Measurements from ENCODE around the gene FRMPD2.

The FRMPD2 gene

DNA sequence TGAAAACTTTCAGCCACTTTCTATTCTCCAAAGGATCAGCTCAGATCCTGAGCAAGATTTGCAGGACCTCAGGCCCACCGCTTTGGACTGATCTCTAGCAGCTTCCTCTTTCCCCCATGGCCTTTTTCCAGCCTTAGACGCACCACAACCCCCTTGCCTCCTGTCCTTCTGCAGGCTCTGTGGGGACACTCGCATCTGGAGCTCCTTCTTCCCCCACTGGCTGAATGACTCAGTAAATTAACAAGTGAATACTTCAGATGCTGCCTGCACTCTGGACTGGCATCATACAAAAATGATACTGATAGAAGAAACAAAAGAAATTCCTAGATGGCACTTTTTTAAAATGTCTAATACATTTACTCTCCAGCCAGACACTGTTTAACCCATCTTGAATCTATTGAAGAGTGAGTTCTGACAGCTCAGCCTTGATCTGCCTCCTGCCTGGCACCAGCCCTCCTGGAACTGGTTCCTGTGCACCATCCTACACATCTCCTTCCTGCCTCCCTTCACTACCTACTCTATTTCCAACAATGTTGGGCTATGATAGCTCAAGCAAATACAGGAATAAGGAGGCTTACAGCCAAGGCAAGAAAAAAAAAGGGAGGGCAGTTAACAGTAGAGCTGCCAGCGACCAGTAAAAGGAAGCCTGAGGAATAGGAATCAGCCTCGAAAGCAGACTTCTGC, 3.3 kb downstream of the FRMPD2 start:
- no peak overlapping the region for H2BK12ac ChIP-seq (ENCODE audit: low read length)
- H3K18ac ChIP-seq (ENCODE audit: low read length) = no peak overlapping the region
- no peak overlapping the region for H2AK5ac ChIP-seq (ENCODE audit: low read length)
- H3K4me3 ChIP-seq (ENCODE audit: low read depth, low read length) = no peak overlapping the region
- H4K91ac ChIP-seq (ENCODE audit: low read depth, low read length) = no peak overlapping the region
- H3K9ac ChIP-seq (ENCODE audit: low read length) = no peak overlapping the region
- H4K8ac ChIP-seq (ENCODE audit: low read depth, low read length) = no peak overlapping the region
- no peaks in the 10 kb centered on the region for H3K4me1 ChIP-seq (ENCODE audit: control insufficient read depth in 1 of 2, insufficient read depth in 2 of 2, low read length in 2 of 2)
- no peaks in the 10 kb centered on the region for H3K36me3 ChIP-seq (ENCODE audit: control insufficient read depth in 1 of 2, insufficient read depth in 2 of 2, low read length in 2 of 2)
- no peak overlapping the region for H2AFZ ChIP-seq (ENCODE audit: insufficient read depth, low read length, poor library complexity)
- no peak overlapping the region for H3K27ac ChIP-seq (ENCODE audit: low read depth, low read length)
- no peaks in the 10 kb centered on the region for H3K9me3 ChIP-seq (ENCODE audit: insufficient read depth, low read depth, low read length)
- no peak overlapping the region for H2BK5ac ChIP-seq (ENCODE audit: low read depth, low read length, poor library complexity)
- no peak overlapping the region for H4K12ac ChIP-seq (ENCODE audit: low read depth, low read length)
- no peaks in the 10 kb centered on the region for H3K27me3 ChIP-seq (ENCODE audit: insufficient read depth, low read length)
- no peak overlapping the region for H3K4ac ChIP-seq (ENCODE audit: low read depth, low read length)
- no CpG with 5 or more reads among the region's 5 CpGs for WGBS (ENCODE audit: extremely low coverage, insufficient coverage, insufficient read length)
- H3K79me1 ChIP-seq (ENCODE audit: low read length) = no peaks in the 10 kb centered on the region
- DNase-seq = no peak
- H3K4me2 ChIP-seq (ENCODE audit: low read length) = no peak overlapping the region
- H3K14ac ChIP-seq (ENCODE audit: low read length) = no peak overlapping the region
- H3K23ac ChIP-seq (ENCODE audit: low read length) = no peak overlapping the region
- no peaks in the 10 kb centered on the region for H3K79me2 ChIP-seq (ENCODE audit: control insufficient read depth, insufficient read depth, low read length, poor library complexity)
- H2BK120ac ChIP-seq (ENCODE audit: insufficient read depth, low read length, poor library complexity) = no peak overlapping the region

DNA sequence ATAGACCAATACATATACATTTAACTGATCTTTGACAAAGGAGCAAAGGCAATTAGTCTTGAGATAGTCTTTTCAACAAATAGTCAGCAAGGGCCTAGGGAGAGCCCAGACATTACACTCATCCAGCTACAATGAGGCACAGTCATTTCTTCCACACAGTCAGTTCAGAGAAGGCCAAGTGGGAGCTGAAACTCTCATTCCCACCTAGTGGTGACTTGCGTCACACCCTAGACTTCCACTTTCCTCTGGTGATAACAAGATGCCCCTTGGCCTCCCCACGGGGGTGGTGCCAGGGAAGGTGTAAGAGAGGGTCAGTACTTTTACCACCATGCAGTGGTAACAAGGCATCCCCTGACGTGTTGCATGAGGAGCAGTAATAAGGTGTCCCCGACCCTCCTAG, 8.0 kb downstream of the FRMPD2 start:
- Histone ChIP-seq H3K79me2 (ENCODE audit: control insufficient read depth, insufficient read depth, low read length, poor library complexity) (no peaks in the 10 kb centered on the region), H3K4me3 (ENCODE audit: low read depth, low read length) (no peak overlapping the region), H2AFZ (ENCODE audit: insufficient read depth, low read length, poor library complexity) (no peak overlapping the region), H3K9ac (ENCODE audit: low read length) (no peak overlapping the region), H2BK5ac (ENCODE audit: low read depth, low read length, poor library complexity) (no peak overlapping the region), H4K91ac (ENCODE audit: low read depth, low read length) (no peak overlapping the region), H3K14ac (ENCODE audit: low read length) (no peak overlapping the region), H4K8ac (ENCODE audit: low read depth, low read length) (no peak overlapping the region), H3K79me1 (ENCODE audit: low read length) (no peaks in the 10 kb centered on the region), H2AK5ac (ENCODE audit: low read length) (no peak overlapping the region), H3K18ac (ENCODE audit: low read length) (no peak overlapping the region), H2BK12ac (ENCODE audit: low read length) (no peak overlapping the region), H3K4me2 (ENCODE audit: low read length) (no peak overlapping the region), H2BK120ac (ENCODE audit: insufficient read depth, low read length, poor library complexity) (no peak overlapping the region), H3K9me3 (ENCODE audit: insufficient read depth, low read depth, low read length) (no peaks in the 10 kb centered on the region), H3K4ac (ENCODE audit: low read depth, low read length) (no peak overlapping the region), H3K27ac (ENCODE audit: low read depth, low read length) (no peak overlapping the region), H3K23ac (ENCODE audit: low read length) (no peak overlapping the region), H3K27me3 (ENCODE audit: insufficient read depth, low read length) (no peaks in the 10 kb centered on the region), H4K12ac (ENCODE audit: low read depth, low read length) (no peak overlapping the region), H3K4me1 (ENCODE audit: control insufficient read depth in 1 of 2, insufficient read depth in 2 of 2, low read length in 2 of 2) (no peaks in the 10 kb centered on the region), H3K36me3 (ENCODE audit: control insufficient read depth in 1 of 2, insufficient read depth in 2 of 2, low read length in 2 of 2) (no peaks in the 10 kb centered on the region)
- DNase-seq = no peak
- no CpG with 5 or more reads among the region's 4 CpGs for WGBS (ENCODE audit: extremely low coverage, insufficient coverage, insufficient read length)

DNA sequence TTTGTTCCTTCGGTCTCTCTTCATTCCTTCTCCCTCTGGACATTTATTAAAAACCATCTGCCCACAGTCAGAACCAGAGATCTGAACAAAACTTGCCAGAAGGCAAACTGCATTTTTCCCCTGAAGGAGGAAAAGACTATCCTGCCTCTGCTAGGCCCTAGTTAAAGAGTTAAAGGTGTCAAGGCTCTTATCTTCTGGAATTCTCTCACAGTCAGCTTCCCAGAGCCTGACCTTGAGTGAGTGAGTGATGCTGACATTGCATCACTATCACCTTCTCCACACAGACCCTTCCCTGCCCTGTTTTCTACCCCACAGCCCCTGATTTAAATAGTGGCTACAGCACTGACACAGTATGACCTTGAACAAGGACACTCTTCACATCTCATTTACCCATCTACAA, 16.4 kb downstream of the FRMPD2 start:
- Histone ChIP-seq H3K79me1 (ENCODE audit: low read length) (peaks cover 1% of the 10 kb centered on the region), H2BK12ac (ENCODE audit: low read length) (no peak overlapping the region), H2BK120ac (ENCODE audit: insufficient read depth, low read length, poor library complexity) (no peak overlapping the region), H2AFZ (ENCODE audit: insufficient read depth, low read length, poor library complexity) (no peak overlapping the region), H4K12ac (ENCODE audit: low read depth, low read length) (no peak overlapping the region), H3K14ac (ENCODE audit: low read length) (no peak overlapping the region), H3K27me3 (ENCODE audit: insufficient read depth, low read length) (no peaks in the 10 kb centered on the region), H3K18ac (ENCODE audit: low read length) (no peak overlapping the region), H3K4me3 (ENCODE audit: low read depth, low read length) (no peak overlapping the region), H2BK5ac (ENCODE audit: low read depth, low read length, poor library complexity) (no peak overlapping the region), H4K8ac (ENCODE audit: low read depth, low read length) (no peak overlapping the region), H3K4me1 (ENCODE audit: control insufficient read depth in 1 of 2, insufficient read depth in 2 of 2, low read length in 2 of 2) (peaks cover 20 to 24% of the 10 kb centered on the region in 2 experiments), H3K4ac (ENCODE audit: low read depth, low read length) (no peak overlapping the region), H2AK5ac (ENCODE audit: low read length) (no peak overlapping the region), H3K23ac (ENCODE audit: low read length) (no peak overlapping the region), H3K4me2 (ENCODE audit: low read length) (no peak overlapping the region), H3K9me3 (ENCODE audit: insufficient read depth, low read depth, low read length) (no peaks in the 10 kb centered on the region), H4K91ac (ENCODE audit: low read depth, low read length) (no peak overlapping the region), H3K36me3 (ENCODE audit: control insufficient read depth in 1 of 2, insufficient read depth in 2 of 2, low read length in 2 of 2) (no peaks in the 10 kb centered on the region), H3K79me2 (ENCODE audit: control insufficient read depth, insufficient read depth, low read length, poor library complexity) (no peaks in the 10 kb centered on the region), H3K9ac (ENCODE audit: low read length) (no peak overlapping the region), H3K27ac (ENCODE audit: low read depth, low read length) (no peak overlapping the region)
- no CpG with 5 or more reads among the region's 1 CpG for WGBS (ENCODE audit: extremely low coverage, insufficient coverage, insufficient read length)
- DNase-seq = no peak

DNA sequence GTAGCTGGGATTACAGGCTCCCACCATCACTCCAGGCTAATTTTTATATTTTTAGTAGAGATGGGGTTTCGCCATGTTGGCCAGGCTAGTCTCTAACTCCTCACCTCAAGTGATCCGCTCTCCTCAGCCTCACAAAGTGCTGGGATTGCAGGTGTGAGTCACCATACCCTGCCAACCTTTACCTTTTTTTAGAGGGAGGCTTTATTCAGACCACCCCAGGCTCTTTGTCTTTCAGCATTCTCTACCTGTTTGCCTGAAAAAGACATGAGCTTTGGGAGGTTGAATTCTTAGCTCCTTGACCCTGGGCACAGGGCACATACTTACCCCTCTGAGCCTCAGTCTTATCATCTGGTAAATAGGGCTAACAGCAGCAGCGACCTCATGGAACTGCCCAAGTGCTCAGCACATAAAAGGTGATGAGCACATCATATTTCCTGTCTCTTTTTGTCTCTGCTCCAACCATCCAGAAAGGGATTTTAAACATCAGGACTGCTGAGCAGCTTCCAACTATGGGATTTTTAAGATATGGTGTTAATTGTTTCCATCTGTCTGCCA, 17.0 kb downstream of the FRMPD2 start:
- Histone ChIP-seq H3K79me1 (ENCODE audit: low read length) (peaks cover 2% of the 10 kb centered on the region), H3K14ac (ENCODE audit: low read length) (no peak overlapping the region), H3K36me3 (ENCODE audit: control insufficient read depth in 1 of 2, insufficient read depth in 2 of 2, low read length in 2 of 2) (no peaks in the 10 kb centered on the region), H3K4me1 (ENCODE audit: control insufficient read depth in 1 of 2, insufficient read depth in 2 of 2, low read length in 2 of 2) (peaks cover 20 to 25% of the 10 kb centered on the region in 2 experiments), H3K27ac (ENCODE audit: low read depth, low read length) (no peak overlapping the region), H3K9me3 (ENCODE audit: insufficient read depth, low read depth, low read length) (no peaks in the 10 kb centered on the region), H4K91ac (ENCODE audit: low read depth, low read length) (no peak overlapping the region), H2AFZ (ENCODE audit: insufficient read depth, low read length, poor library complexity) (no peak overlapping the region), H2AK5ac (ENCODE audit: low read length) (no peak overlapping the region), H3K23ac (ENCODE audit: low read length) (no peak overlapping the region), H3K79me2 (ENCODE audit: control insufficient read depth, insufficient read depth, low read length, poor library complexity) (no peaks in the 10 kb centered on the region), H2BK5ac (ENCODE audit: low read depth, low read length, poor library complexity) (no peak overlapping the region), H3K4me3 (ENCODE audit: low read depth, low read length) (no peak overlapping the region), H4K8ac (ENCODE audit: low read depth, low read length) (no peak overlapping the region), H2BK12ac (ENCODE audit: low read length) (no peak overlapping the region), H3K18ac (ENCODE audit: low read length) (no peak overlapping the region), H2BK120ac (ENCODE audit: insufficient read depth, low read length, poor library complexity) (no peak overlapping the region), H3K27me3 (ENCODE audit: insufficient read depth, low read length) (no peaks in the 10 kb centered on the region), H3K4me2 (ENCODE audit: low read length) (no peak overlapping the region), H4K12ac (ENCODE audit: low read depth, low read length) (no peak overlapping the region), H3K9ac (ENCODE audit: low read length) (no peak overlapping the region), H3K4ac (ENCODE audit: low read depth, low read length) (no peak overlapping the region)
- DNase-seq = no peak
- WGBS (ENCODE audit: extremely low coverage, insufficient coverage, insufficient read length) = no CpG with 5 or more reads among the region's 3 CpGs

Measured in trophoblast cell (in vitro differentiated cells and primary cell).